A549 (cell line): Measurements from ENCODE around the gene ELL. TPM values are rescaled to one million over a fixed set of nuclear protein-coding genes. Genes with fewer than 3 reads are reported as not detected.
A peak's percentile ranks its signal among the peaks of the same experiment; 100 is the strongest.

ENCODE experiments used
- ATAC-seq, 2 experiments: fragments of 200-7000 bp in 1 of 2; fragments of >200 bp in 1 of 2; cut with Nextera tagmentation in 1 of 2; cut with Tn5 transposase in 1 of 2; 3 replicates each; pipeline versions ENCODE4 v1.8.0 to v1.9.1; 2018 to 2020; ENCODE audit warnings: mild to moderate bottlenecking in 1 of 2, moderate library complexity in 1 of 2
- CTCF ChIA-PET: fragments of 300-600 bp; sonication (Branson Sonifier 250); formaldehyde crosslinking; extraction: SDS; loops from one replicate; lab custom pipeline; 2021; ENCODE audit warnings: antibody characterized with exemption, inconsistent platforms; lab: Yijun Ruan, JAX
- POLR2A ChIA-PET: fragments of 350-600 bp; formaldehyde crosslinking; extraction: SDS; loops from one replicate; lab custom pipeline; 2021; ENCODE audit warnings: antibody characterized with exemption, inconsistent platforms; lab: Yijun Ruan, JAX
- DNase-seq, 2 experiments: peaks; one replicate each; pipeline versions ENCODE4 v3.0.0 to v3.0.0-alpha.2; 2011 to 2016; ENCODE audit warnings: low read depth in 1 of 2, low spot score in 1 of 2
- FAIRE-seq: peaks from 2 replicates; lab custom pipeline; 2011; peaks lifted over from hg19 to GRCh38; lab: Jason Lieb, UNC
- H3K27ac ChIP-seq, 2 experiments: fragments of >200 bp; sonication (Bioruptor Twin); formaldehyde crosslinking; 3 replicates each; pipeline ENCODE4 v1.5.1; 2016 to 2017
- H3K4me1 ChIP-seq: fragments of >200 bp; sonication (Bioruptor Twin); formaldehyde crosslinking; 3 replicates; pipeline ENCODE4 v1.6.1; 2016
- H3K4me2 ChIP-seq: fragments of >200 bp; sonication (Bioruptor Twin); formaldehyde crosslinking; 3 replicates; pipeline ENCODE4 v1.6.1; 2016
- H3K4me3 ChIP-seq: fragments of >200 bp; sonication (Bioruptor Twin); formaldehyde crosslinking; 3 replicates; pipeline ENCODE4 v1.5.1; 2016
- H3K9me3 ChIP-seq: fragments of >200 bp; sonication (Bioruptor Twin); formaldehyde crosslinking; 3 replicates; pipeline ENCODE4 v1.6.1; 2016
- ESRRA ChIP-seq: fragments of 150-350 bp; IDR thresholded peaks from 2 replicates; pipeline ENCODE4 v1.6.1; 2014; ENCODE audit warnings: mild to moderate bottlenecking, low read length, borderline replicate concordance
- FOSB ChIP-seq: fragments of 250-450 bp; sonication (Bioruptor Pico); IDR thresholded peaks from 2 replicates; pipeline ENCODE4 v1.5.0; 2020; ENCODE audit warnings: mild to moderate bottlenecking, moderate library complexity
- HOXB13 ChIP-seq: fragments of 250-450 bp; sonication (Bioruptor Pico); IDR thresholded peaks from 2 replicates; pipeline ENCODE4 v1.5.0; 2020; ENCODE audit warnings: low read depth, mild to moderate bottlenecking, moderate library complexity
- HOXB5 ChIP-seq: fragments of 250-450 bp; sonication (Bioruptor Pico); IDR thresholded peaks from 2 replicates; pipeline ENCODE4 v1.5.0; 2020; ENCODE audit warnings: mild to moderate bottlenecking, moderate library complexity
- JUN ChIP-seq, 2 experiments: fragments of >200 bp; sonication (Bioruptor Twin); formaldehyde crosslinking; IDR thresholded peaks; 2 replicates in 1 of 2; 3 replicates in 1 of 2; pipeline ENCODE4 v1.6.1; 2016 to 2017
- MAZ ChIP-seq: fragments of 150-350 bp; IDR thresholded peaks from 2 replicates; pipeline ENCODE4 v1.6.1; 2014; ENCODE audit warnings: antibody characterized with exemption, low read depth, low read length, borderline replicate concordance
- PHF8 ChIP-seq: fragments of 200-600 bp; sonication (generic); IDR thresholded peaks from 2 replicates; pipeline ENCODE4 v1.6.1; 2016; ENCODE audit warnings: low read depth, mild to moderate bottlenecking, antibody characterized with exemption, moderate library complexity, borderline replicate concordance
- POLR2AphosphoS2 ChIP-seq: conservative IDR thresholded peaks from 2 replicates; pipeline ENCODE4 v1.6.1; 2012; ENCODE audit warnings: low read length, improper control_type of control experiment, inconsistent platforms
- RAD21 ChIP-seq, 2 experiments: fragments of >200 bp in 1 of 2; sonication (Bioruptor Twin) in 1 of 2; formaldehyde crosslinking in 1 of 2; IDR thresholded peaks in 1 of 2; conservative IDR thresholded peaks in 1 of 2; 2 replicates in 1 of 2; 3 replicates in 1 of 2; pipeline ENCODE4 v1.6.1; 2012 to 2018; ENCODE audit warnings: inconsistent platforms in 1 of 2
- SMC3 ChIP-seq: fragments of >200 bp; sonication (Bioruptor Twin); formaldehyde crosslinking; IDR thresholded peaks from 3 replicates; pipeline ENCODE4 v1.6.1; 2018; ENCODE audit warnings: inconsistent platforms
- TFCP2L1 ChIP-seq: fragments of 250-450 bp; sonication (Bioruptor Pico); IDR thresholded peaks from 2 replicates; pipeline ENCODE4 v1.5.0; 2021; ENCODE audit warnings: mild to moderate bottlenecking
- ZC3H11A ChIP-seq: fragments of 450-650 bp; IDR thresholded peaks from 2 replicates; pipeline ENCODE4 v1.6.1; 2014; ENCODE audit warnings: antibody characterized with exemption, mild to moderate bottlenecking
- ZFP36 ChIP-seq: fragments of 450-650 bp; IDR thresholded peaks from 2 replicates; pipeline ENCODE4 v1.6.1; 2014; ENCODE audit warnings: borderline replicate concordance; ENCODE audit not compliant: partially characterized antibody
- WGBS: methylation state at CpG from one replicate; pipeline ENCODE4 v1.1.6; 2017; ENCODE audit errors: missing lambda C conversion rate; 5-methylcytosine and 5-hydroxymethylcytosine counted together
- polyA plus RNA-seq, 4 experiments: library from polyadenylated mRNA; depleted of rRNA in 3 of 4; stranded (reverse); fragments of >200 nt; fragmentation: RNase III in 1 of 4; extraction: RNeasy Plus Mini Kit Qiagen cat#74134 plus additional on column Dnase treatment in 1 of 4; gene quantifications; 2 replicates in 3 of 4; 3 replicates in 1 of 4; pipeline ENCODE4 v1.2.3, GENCODE V29; 2011 to 2017
- TF ChIP-seq, protein P1 (sequence below): fragments of >200 bp; sonication (Bioruptor Twin); formaldehyde crosslinking; IDR thresholded peaks from 2 replicates; pipeline ENCODE4 v1.6.1; 2016
- TF ChIP-seq, protein P2 (sequence below): IDR thresholded peaks from 2 replicates; pipeline ENCODE4 v1.6.1; 2012

The ELL gene
- polyA plus RNA-seq, 2 of the 4 experiments (the other 2 are of a cell fraction) = 1.6 to 3.6 TPM

- FAIRE-seq = no peak
- POLR2A ChIA-PET = no interaction called here
- WGBS = 81% methylated on average over 7 of the region's 13 CpGs
- Histone ChIP-seq H3K4me2 (peak overlapping the region; percentile 92), H3K27ac (peak overlapping the region; percentile 74 to 95), H3K4me1 (peaks cover 36% of the 10 kb centered on the region), H3K4me3 (peak overlapping the region; percentile 34), H3K9me3 (no peaks in the 10 kb centered on the region)
- DNase-seq = no peak
- CTCF ChIA-PET = no interaction called here
- no peak for ATAC-seq
- TF ChIP-seq, protein P1, sequence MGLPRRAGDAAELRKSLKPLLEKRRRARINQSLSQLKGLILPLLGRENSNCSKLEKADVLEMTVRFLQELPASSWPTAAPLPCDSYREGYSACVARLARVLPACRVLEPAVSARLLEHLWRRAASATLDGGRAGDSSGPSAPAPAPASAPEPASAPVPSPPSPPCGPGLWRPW = no peak
- TF ChIP-seq FOSB (no peak), ZFP36 (peak; percentile 74), MAZ (no peak), ZC3H11A (no peak)
These were observed 92.0 kb downstream of the ELL start for GRCh38 chr19:18429717-18430416.

DNA sequence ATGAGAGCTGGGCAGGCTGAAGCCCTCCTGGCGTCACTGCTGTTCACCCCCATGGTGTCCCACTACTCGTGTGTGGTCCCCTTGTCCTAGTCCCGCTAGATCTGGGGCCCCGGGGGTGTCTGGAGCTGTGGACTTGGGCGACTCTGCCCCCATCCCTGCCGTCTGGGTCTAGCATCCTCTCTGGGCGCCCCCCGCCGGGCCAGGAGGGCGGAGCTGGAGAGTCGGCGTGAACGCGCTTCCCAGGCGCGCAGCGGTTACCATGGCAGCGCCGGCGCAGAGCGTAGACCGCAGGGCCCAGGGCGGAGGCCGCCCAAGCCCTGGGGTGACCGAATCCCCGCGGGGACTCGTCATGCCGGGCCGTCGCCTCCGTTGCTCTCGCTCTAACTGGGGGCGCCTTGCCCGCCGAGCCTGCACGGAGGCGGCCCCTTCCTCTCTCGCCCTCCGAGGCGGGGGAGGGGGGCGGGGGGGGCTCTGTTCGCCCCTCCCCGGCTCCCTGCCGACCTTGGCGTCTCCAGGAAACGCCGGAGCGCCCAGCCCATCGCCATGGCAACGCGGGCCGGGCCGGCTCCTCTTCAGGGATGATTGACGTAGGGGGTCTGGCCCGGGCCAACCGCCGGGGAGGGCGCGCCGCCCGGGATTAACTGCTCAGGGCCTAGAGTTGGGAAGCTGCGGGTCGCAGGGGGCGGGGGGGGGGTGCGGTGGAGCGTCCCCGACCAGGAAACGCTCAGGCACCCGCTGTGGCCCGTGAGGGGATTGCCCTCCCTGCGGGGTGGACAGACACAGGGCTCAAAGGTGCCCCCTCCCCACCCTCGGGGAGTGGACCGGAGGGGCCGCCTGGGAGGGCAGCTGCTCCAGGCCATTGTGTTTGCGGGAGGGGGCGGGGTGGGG, 92.8 kb downstream of the ELL start:
- peaks cover 36% of the 10 kb centered on the region for H3K4me1 ChIP-seq
- peak overlapping the region; percentile 34 for H3K4me3 ChIP-seq
- DNase-seq (peak; percentile 80 to 84), FAIRE-seq (no peak), ATAC-seq (peak; percentile 52 to 82)
- H3K4me2 ChIP-seq = peak overlapping the region; percentile 92
- TF ChIP-seq SMC3 (no peak), ESRRA (no peak), HOXB5 (CRISPR knock-in tag) (no peak), ZFP36 (no peak)
- TF ChIP-seq, protein P2, sequence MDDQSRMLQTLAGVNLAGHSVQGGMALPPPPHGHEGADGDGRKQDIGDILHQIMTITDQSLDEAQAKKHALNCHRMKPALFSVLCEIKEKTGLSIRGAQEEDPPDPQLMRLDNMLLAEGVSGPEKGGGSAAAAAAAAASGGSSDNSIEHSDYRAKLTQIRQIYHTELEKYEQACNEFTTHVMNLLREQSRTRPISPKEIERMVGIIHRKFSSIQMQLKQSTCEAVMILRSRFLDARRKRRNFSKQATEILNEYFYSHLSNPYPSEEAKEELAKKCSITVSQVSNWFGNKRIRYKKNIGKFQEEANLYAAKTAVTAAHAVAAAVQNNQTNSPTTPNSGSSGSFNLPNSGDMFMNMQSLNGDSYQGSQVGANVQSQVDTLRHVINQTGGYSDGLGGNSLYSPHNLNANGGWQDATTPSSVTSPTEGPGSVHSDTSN = peak; percentile 61; the same call in 1 of the 2 replicates
- CTCF ChIA-PET = interaction anchor here (1.0 kb wide), 2 partner anchors 14 to 100 kb away, joined by 3 to 4 read pairs; no protein-coding TSS in a partner anchor
- no peaks in the 10 kb centered on the region for H3K9me3 ChIP-seq
- POLR2A ChIA-PET = interaction anchor here (1.3 kb wide), 1 partner anchor 10 kb away, joined by 4 read pairs; the partner anchor contains the start of gene SSBP4
- WGBS = 17% methylated on average over 1 of the region's 77 CpGs
- peak overlapping the region; percentile 74 to 95 for H3K27ac ChIP-seq

GRCh38 chr19:18428173-18428786, 93.6 kb downstream of the ELL start:
- no peak for FAIRE-seq
- Histone ChIP-seq H3K4me2 (peak overlapping the region; percentile 92), H3K4me3 (no peak overlapping the region; the same call in 2 of the 3 replicates), H3K4me1 (peaks cover 36% of the 10 kb centered on the region), H3K9me3 (no peaks in the 10 kb centered on the region)
- peak; percentile 6 to 10; a peak in 2 of 6 replicates for ATAC-seq
- CTCF ChIA-PET = interaction anchor here (1.0 to 1.3 kb wide), 3 partner anchors 13 to 100 kb away, joined by 3 to 4 read pairs (median 3); no protein-coding TSS in a partner anchor
- no peak for DNase-seq
- no CpG with 5 or more reads among the region's 17 CpGs for WGBS
- TF ChIP-seq ZC3H11A (no peak), MAZ (no peak), TFCP2L1 (no peak), JUN (IDR thresholded peaks at IDR 0.05) (no peak; a peak in 1 of 5 replicates), ESRRA (no peak), HOXB13 (CRISPR knock-in tag) (no peak), RAD21 (conservative IDR thresholded peaks at IDR 0.05 in 1 of 2, IDR thresholded peaks at IDR 0.05 in 1 of 2) (no peak), PHF8 (no peak), SMC3 (no peak), POLR2AphosphoS2 (no peak)
- TF ChIP-seq, all 56 proteins: peak for 0
- H3K27ac ChIP-seq = peak overlapping the region; percentile 74 to 95; a peak in 5 of 6 replicates
- POLR2A ChIA-PET = interaction anchor here (1.3 kb wide), 1 partner anchor 9 kb away, joined by 4 read pairs; the partner anchor contains the start of gene SSBP4
